Activated T-helper 17 cell treated with anti-CD3 and anti-CD28 coated beads, Interleukin-2, amount 50 U/mL, for 72 hours (primary cell): ENCODE data around the gene CCM2L. TPM values are rescaled to one million over a fixed set of nuclear protein-coding genes. Genes with fewer than 3 reads are reported as not detected.

Experiments
- ATAC-seq: fragments of 150-1000 bp; cut with Tn5 transposase; replicated peaks from 2 replicates; pipeline ENCODE4 v1.10.0; 2021; ENCODE audit warnings: mild to moderate bottlenecking, moderate library complexity
- H3K27ac Mint-ChIP-seq: one replicate; pipeline ENCODE4 v1.8.0; 2022; ENCODE audit warnings: mixed read lengths
- H3K27me3 Mint-ChIP-seq: one replicate; pipeline ENCODE4 v1.8.0; 2022; ENCODE audit warnings: mixed read lengths
- H3K36me3 Mint-ChIP-seq: one replicate; pipeline ENCODE4 v1.8.0; 2022; ENCODE audit warnings: low read depth, mild to moderate bottlenecking, mixed read lengths
- H3K4me1 Mint-ChIP-seq: one replicate; pipeline ENCODE4 v1.8.0; 2022; ENCODE audit warnings: mixed read lengths
- H3K4me3 Mint-ChIP-seq: one replicate; pipeline ENCODE4 v1.8.0; 2022; ENCODE audit warnings: mild to moderate bottlenecking, mixed read lengths
- H3K9me3 Mint-ChIP-seq: one replicate; pipeline ENCODE4 v1.8.0; 2022; ENCODE audit warnings: mixed read lengths
- total RNA-seq, 2 donors: library from RNA; stranded (reverse); gene quantifications; one replicate each; pipeline ENCODE4 v1.2.3, GENCODE V29; 2022

Gene CCM2L
- total RNA-seq, 2 donors from 2014 or later, result not detected

GRCh38 chr20:32007787-32008616 lies 2.2 kb upstream of the CCM2L start:
- H3K27me3 Mint-ChIP-seq, result no peaks in the 10 kb centered on the region
- ATAC-seq, result no peak
- H3K36me3 Mint-ChIP-seq, result no peaks in the 10 kb centered on the region
- H3K4me1 Mint-ChIP-seq, result no peaks in the 10 kb centered on the region
- H3K9me3 Mint-ChIP-seq, result no peaks in the 10 kb centered on the region
- H3K4me3 Mint-ChIP-seq, result no peak overlapping the region
- H3K27ac Mint-ChIP-seq, result no peak overlapping the region

GRCh38 chr20:32009564-32009963 lies 674 bp upstream of the CCM2L start:
- no peak for ATAC-seq
- Mint-ChIP-seq H3K27me3 (peaks cover 1% of the 10 kb centered on the region), H3K27ac (no peak overlapping the region), H3K4me3 (no peak overlapping the region), H3K9me3 (no peaks in the 10 kb centered on the region), H3K4me1 (no peaks in the 10 kb centered on the region), H3K36me3 (no peaks in the 10 kb centered on the region)

GRCh38 chr20:32010666-32011065 lies 428 bp downstream of the CCM2L start:
- no peak for ATAC-seq

GRCh38 chr20:32012159-32012688 lies 2.0 kb downstream of the CCM2L start:
- H3K4me3 Mint-ChIP-seq, result no peak overlapping the region
- H3K27ac Mint-ChIP-seq, result no peak overlapping the region
- no peaks in the 10 kb centered on the region for H3K4me1 Mint-ChIP-seq
- H3K36me3 Mint-ChIP-seq, result no peaks in the 10 kb centered on the region
- peaks cover 18% of the 10 kb centered on the region for H3K27me3 Mint-ChIP-seq
- no peak for ATAC-seq
- no peaks in the 10 kb centered on the region for H3K9me3 Mint-ChIP-seq

More at GRCh38 chr20:32010666-32011065, 428 bp downstream of the CCM2L start:
- Mint-ChIP-seq H3K4me3 (no peak overlapping the region), H3K27me3 (peaks cover 11% of the 10 kb centered on the region), H3K9me3 (no peaks in the 10 kb centered on the region), H3K27ac (no peak overlapping the region), H3K4me1 (no peaks in the 10 kb centered on the region), H3K36me3 (no peaks in the 10 kb centered on the region)

- Mint-ChIP-seq H3K27ac (no peak overlapping the region), H3K4me1 (no peaks in the 10 kb centered on the region), H3K4me3 (no peak overlapping the region), H3K9me3 (no peaks in the 10 kb centered on the region), H3K27me3 (peaks cover 25% of the 10 kb centered on the region), H3K36me3 (no peaks in the 10 kb centered on the region)
- no peak for ATAC-seq
Observed at GRCh38 chr20:32013326-32013725, 3.1 kb downstream of the CCM2L start.

- no peak for ATAC-seq
- Mint-ChIP-seq H3K27me3 (peaks cover 54% of the 10 kb centered on the region), H3K4me3 (peak overlapping the region; percentile 70), H3K9me3 (no peaks in the 10 kb centered on the region), H3K36me3 (no peaks in the 10 kb centered on the region), H3K4me1 (peaks cover 14% of the 10 kb centered on the region), H3K27ac (no peak overlapping the region)
Observed at GRCh38 chr20:32017711-32018251, 7.5 kb downstream of the CCM2L start.

DNA sequence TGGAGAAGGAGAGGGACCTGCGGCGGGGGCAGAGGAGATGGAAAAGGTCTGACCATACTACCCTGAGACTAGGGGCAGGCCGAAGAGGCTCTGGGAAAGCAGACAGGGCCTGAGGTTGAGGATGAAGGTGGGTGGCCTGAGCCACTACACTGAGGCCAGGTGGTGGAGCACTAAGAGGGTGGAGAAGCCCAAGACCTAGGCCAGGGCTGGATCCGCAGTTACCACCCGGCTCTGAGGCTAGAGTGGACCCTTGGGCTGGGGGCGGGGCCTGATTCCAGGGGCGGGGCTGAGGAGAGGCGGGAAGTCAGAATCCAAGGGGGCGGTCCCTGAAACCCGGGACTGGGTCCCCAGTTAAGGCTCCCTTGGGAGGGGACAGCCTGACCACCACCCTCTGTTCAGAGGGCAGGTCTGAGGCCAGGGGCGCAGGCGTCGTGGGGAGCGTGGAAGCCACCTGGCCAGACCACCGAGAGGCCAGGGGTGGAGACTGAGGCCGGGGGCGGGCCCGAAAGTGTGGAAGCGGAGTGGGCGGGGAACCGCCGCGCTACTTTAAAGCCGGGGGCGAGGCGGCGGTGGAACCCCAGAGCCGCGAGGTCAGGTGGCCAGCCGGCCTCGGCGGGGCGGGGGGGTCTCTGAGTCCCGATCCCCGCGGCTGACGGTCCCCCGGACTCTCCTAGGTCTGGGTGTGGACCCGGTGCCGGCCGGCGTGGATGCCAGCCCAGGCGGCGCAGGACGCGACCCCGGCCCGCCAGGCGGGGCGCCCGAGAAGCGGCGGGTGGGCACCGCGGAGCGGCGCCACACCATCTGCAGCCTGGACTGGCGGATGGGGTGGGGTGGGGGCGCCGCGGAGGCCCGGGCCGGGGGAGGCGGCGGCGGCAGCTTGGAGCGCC lies 8.3 kb downstream of the CCM2L start:
- Mint-ChIP-seq H3K36me3 (no peaks in the 10 kb centered on the region), H3K4me1 (peaks cover 14% of the 10 kb centered on the region), H3K27me3 (peaks cover 60% of the 10 kb centered on the region), H3K4me3 (peak overlapping the region; percentile 70), H3K9me3 (no peaks in the 10 kb centered on the region), H3K27ac (no peak overlapping the region)
- peak; percentile 58 for ATAC-seq

- H3K4me3 Mint-ChIP-seq, result peak overlapping the region; percentile 80
- H3K27ac Mint-ChIP-seq, result peak overlapping the region; percentile 38
- H3K4me1 Mint-ChIP-seq, result peaks cover 14% of the 10 kb centered on the region
- H3K9me3 Mint-ChIP-seq, result no peaks in the 10 kb centered on the region
- peak; percentile 10 for ATAC-seq
- no peaks in the 10 kb centered on the region for H3K36me3 Mint-ChIP-seq
- H3K27me3 Mint-ChIP-seq, result peaks cover 60% of the 10 kb centered on the region
Observed at GRCh38 chr20:32019156-32019510, 8.9 kb downstream of the CCM2L start.

- Mint-ChIP-seq H3K4me3 (peak overlapping the region; percentile 80), H3K36me3 (no peaks in the 10 kb centered on the region), H3K4me1 (peaks cover 14% of the 10 kb centered on the region), H3K27ac (peak overlapping the region; percentile 38), H3K9me3 (no peaks in the 10 kb centered on the region), H3K27me3 (peaks cover 59% of the 10 kb centered on the region)
- no peak for ATAC-seq
Observed at GRCh38 chr20:32019563-32020463, 9.6 kb downstream of the CCM2L start.

GRCh38 chr20:32021091-32021490 lies 10.9 kb downstream of the CCM2L start:
- no peaks in the 10 kb centered on the region for H3K9me3 Mint-ChIP-seq
- H3K27ac Mint-ChIP-seq, result no peak overlapping the region
- no peaks in the 10 kb centered on the region for H3K36me3 Mint-ChIP-seq
- no peak overlapping the region for H3K4me3 Mint-ChIP-seq
- peaks cover 55% of the 10 kb centered on the region for H3K27me3 Mint-ChIP-seq
- H3K4me1 Mint-ChIP-seq, result peaks cover 14% of the 10 kb centered on the region
- ATAC-seq, result no peak

DNA sequence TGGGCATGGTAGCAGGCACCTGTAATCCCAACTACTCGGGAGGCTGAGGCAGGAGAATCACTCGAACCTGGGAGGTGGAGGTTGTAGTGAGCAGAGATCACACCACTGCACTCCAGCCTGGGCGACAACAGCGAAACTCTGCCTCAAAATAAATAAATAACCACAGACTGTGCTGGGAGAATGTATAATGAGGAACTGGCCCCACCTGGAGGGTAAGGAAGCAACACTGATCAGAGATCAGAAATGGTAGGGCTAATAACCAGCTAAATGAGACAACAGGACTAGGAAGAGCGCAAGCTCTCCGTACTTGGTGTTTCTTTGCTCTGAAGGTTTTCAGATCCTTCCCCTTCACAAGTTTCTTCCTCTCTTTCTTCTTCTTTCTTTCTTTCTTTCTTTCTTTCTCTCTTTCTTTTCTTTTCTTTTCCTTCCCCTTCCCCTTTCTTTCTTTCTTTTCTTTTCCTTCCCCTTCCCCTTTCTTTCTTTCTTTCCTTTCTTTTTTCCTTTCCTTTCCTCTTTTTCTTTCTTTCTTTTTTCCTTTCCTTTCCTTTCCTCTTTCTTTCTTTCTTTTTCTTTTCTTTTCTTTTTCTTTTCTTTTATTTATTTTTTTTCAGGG lies 14.6 kb downstream of the CCM2L start:
- H3K4me3 Mint-ChIP-seq, result no peak overlapping the region
- H3K27ac Mint-ChIP-seq, result no peak overlapping the region
- peaks cover 36% of the 10 kb centered on the region for H3K27me3 Mint-ChIP-seq
- no peak for ATAC-seq
- no peaks in the 10 kb centered on the region for H3K9me3 Mint-ChIP-seq
- no peaks in the 10 kb centered on the region for H3K36me3 Mint-ChIP-seq
- peaks cover 8% of the 10 kb centered on the region for H3K4me1 Mint-ChIP-seq

- no peak overlapping the region for H3K4me3 Mint-ChIP-seq
- H3K9me3 Mint-ChIP-seq, result no peaks in the 10 kb centered on the region
- no peaks in the 10 kb centered on the region for H3K4me1 Mint-ChIP-seq
- ATAC-seq, result no peak
- peaks cover 12% of the 10 kb centered on the region for H3K27me3 Mint-ChIP-seq
- no peak overlapping the region for H3K27ac Mint-ChIP-seq
- no peaks in the 10 kb centered on the region for H3K36me3 Mint-ChIP-seq
Observed at GRCh38 chr20:32027643-32028042, 17.4 kb downstream of the CCM2L start.

DNA sequence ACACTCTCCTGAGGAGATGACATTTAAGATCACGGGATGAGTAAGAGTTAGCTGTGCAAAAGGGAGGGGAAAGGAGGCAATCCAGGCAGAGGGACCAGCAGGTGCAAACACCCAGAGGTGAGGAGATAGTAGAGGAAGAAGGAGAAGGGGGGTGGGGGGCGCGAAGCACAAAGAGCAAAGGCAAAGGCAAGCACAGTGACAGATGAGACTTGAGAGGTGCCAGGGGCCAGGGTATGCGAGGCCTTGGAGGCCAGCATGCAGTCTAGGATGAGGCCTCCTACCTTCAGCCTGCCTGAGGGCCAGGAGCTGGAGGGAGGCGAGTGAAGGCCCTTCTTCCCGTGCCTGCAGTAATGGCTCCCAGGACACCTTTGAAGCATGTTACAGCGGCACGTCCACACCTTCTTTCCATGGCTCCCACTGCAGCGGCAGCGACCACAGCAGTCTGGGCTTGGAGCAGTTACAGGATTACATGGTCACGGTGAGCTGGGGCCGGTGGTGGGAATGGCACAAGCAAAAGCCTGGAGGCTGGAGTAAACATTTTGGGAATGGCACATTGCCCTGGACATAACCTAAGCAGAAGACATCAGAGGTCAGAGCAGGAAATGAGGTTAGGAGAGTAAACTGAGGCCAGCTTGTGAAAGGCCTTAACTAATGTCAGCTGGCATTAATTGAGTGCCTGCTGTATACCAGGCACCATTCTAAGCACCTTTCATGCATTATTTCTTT lies 18.6 kb downstream of the CCM2L start:
- Mint-ChIP-seq H3K9me3 (no peaks in the 10 kb centered on the region), H3K27ac (no peak overlapping the region), H3K36me3 (no peaks in the 10 kb centered on the region), H3K4me1 (no peaks in the 10 kb centered on the region), H3K27me3 (peaks cover 12% of the 10 kb centered on the region), H3K4me3 (no peak overlapping the region)
- no peak for ATAC-seq
